HG02973 (cell line): ENCODE data around the gene GNAT3.

ENCODE experiments used
- ATAC-seq: cut with Tn5 transposase; IDR thresholded peaks from one replicate; pipeline ENCODE4 v1.9.1; 2021; ENCODE audit warnings: moderate library complexity; ENCODE audit not compliant: unreplicated experiment

The GNAT3 gene

GRCh38 chr7:80505900-80506500 lies 5.9 kb downstream of the GNAT3 start:
- no peak for ATAC-seq

GRCh38 chr7:80500325-80500724 lies 11.5 kb downstream of the GNAT3 start:
- ATAC-seq: no peak

GRCh38 chr7:80499350-80499953 lies 12.4 kb downstream of the GNAT3 start:
- no peak for ATAC-seq

- no peak for ATAC-seq
These were observed 13.1 kb downstream of the GNAT3 start for GRCh38 chr7:80498481-80499349.

GRCh38 chr7:80496586-80496985 lies 15.3 kb downstream of the GNAT3 start:
- ATAC-seq: no peak

- ATAC-seq: no peak
These were observed 18.6 kb downstream of the GNAT3 start for GRCh38 chr7:80493121-80493849.

- ATAC-seq: no peak
These were observed 20.4 kb downstream of the GNAT3 start for GRCh38 chr7:80491462-80491861.

GRCh38 chr7:80488851-80489370 lies 23.0 kb downstream of the GNAT3 start:
- no peak for ATAC-seq

- no peak for ATAC-seq
These were observed 23.5 kb downstream of the GNAT3 start for GRCh38 chr7:80488406-80488805.

GRCh38 chr7:80485721-80486120 lies 26.1 kb downstream of the GNAT3 start:
- ATAC-seq: no peak

GRCh38 chr7:80482950-80483349 lies 28.9 kb downstream of the GNAT3 start:
- ATAC-seq: no peak

- ATAC-seq: no peak
These were observed 30.5 kb downstream of the GNAT3 start for GRCh38 chr7:80481196-80481884.

GRCh38 chr7:80480566-80480965 lies 31.3 kb downstream of the GNAT3 start:
- no peak for ATAC-seq

GRCh38 chr7:80478683-80479082 lies 33.2 kb downstream of the GNAT3 start:
- no peak for ATAC-seq

GRCh38 chr7:80476035-80476434 lies 35.8 kb downstream of the GNAT3 start:
- no peak for ATAC-seq

GRCh38 chr7:80475383-80475782 lies 36.5 kb downstream of the GNAT3 start:
- ATAC-seq: no peak

GRCh38 chr7:80473751-80474150 lies 38.1 kb downstream of the GNAT3 start:
- ATAC-seq: no peak

GRCh38 chr7:80472491-80473200 lies 39.2 kb downstream of the GNAT3 start:
- no peak for ATAC-seq

- ATAC-seq: no peak
These were observed 42.7 kb downstream of the GNAT3 start for GRCh38 chr7:80468931-80469714.
